Islet precursor cell (in vitro differentiated cells): ENCODE measurements around the gene MYOM3.
"Not testable (repeated sequence)": the region's sequence is repeated elsewhere in the genome, so short reads cannot be mapped to it uniquely, and the experiment has no call there.

ENCODE experiments used
- DNase-seq: peaks from one replicate; pipeline ENCODE4 v3.0.0-alpha.2; 2018

Gene MYOM3

GRCh38 chr1:24069817-24070216 is 42.1 kb downstream of the MYOM3 start:
- DNase-seq: no peak

GRCh38 chr1:24067978-24068377 is 44.0 kb downstream of the MYOM3 start:
- DNase-seq: no peak

GRCh38 chr1:24065304-24065703 is 46.6 kb downstream of the MYOM3 start:
- no peak for DNase-seq

- no peak for DNase-seq
Measured at GRCh38 chr1:24062221-24062620, 49.7 kb downstream of the MYOM3 start.

- DNase-seq: no peak
Measured at GRCh38 chr1:24060482-24060881, 51.5 kb downstream of the MYOM3 start.

- no peak for DNase-seq
Measured at GRCh38 chr1:24058671-24059455, 53.1 kb downstream of the MYOM3 start.

GRCh38 chr1:24057171-24057570 is 54.8 kb downstream of the MYOM3 start:
- DNase-seq: no peak

GRCh38 chr1:24055681-24056080 is 56.3 kb downstream of the MYOM3 start:
- no peak for DNase-seq

GRCh38 chr1:24052220-24052619 is 59.7 kb downstream of the MYOM3 start:
- no peak for DNase-seq

- DNase-seq: no peak
Measured at GRCh38 chr1:24051206-24051945, 60.6 kb downstream of the MYOM3 start.

- DNase-seq: no peak
Measured at GRCh38 chr1:24049733-24050132, 62.2 kb downstream of the MYOM3 start.

GRCh38 chr1:24048894-24049293 is 63.0 kb downstream of the MYOM3 start:
- not testable (repeated sequence) for DNase-seq

- DNase-seq: no peak
Measured at GRCh38 chr1:24048205-24048869, 63.6 kb downstream of the MYOM3 start.

- no peak for DNase-seq
Measured at GRCh38 chr1:24047110-24047477, 64.8 kb downstream of the MYOM3 start.

GRCh38 chr1:24045771-24046170 is 66.2 kb downstream of the MYOM3 start:
- DNase-seq: no peak

GRCh38 chr1:24044672-24045071 is 67.3 kb downstream of the MYOM3 start:
- not testable (repeated sequence) for DNase-seq

- no peak for DNase-seq
Measured at GRCh38 chr1:24043345-24044032, 68.4 kb downstream of the MYOM3 start.

GRCh38 chr1:24042315-24042714 is 69.6 kb downstream of the MYOM3 start:
- no peak for DNase-seq

GRCh38 chr1:24036088-24036487 is 75.8 kb downstream of the MYOM3 start:
- DNase-seq: no peak

GRCh38 chr1:24032981-24033380 is 79.0 kb downstream of the MYOM3 start:
- DNase-seq: no peak

- DNase-seq: not testable (repeated sequence)
Measured at GRCh38 chr1:24030976-24031516, 80.9 kb downstream of the MYOM3 start.

GRCh38 chr1:24027838-24028468 is 84.0 kb downstream of the MYOM3 start:
- DNase-seq: no peak
